HUDEP-2 (cell line): ENCODE results near the gene DPYSL4.

ENCODE experiments used
- DNase-seq, 76 experiments: peaks; one replicate each; lab custom pipeline; 2025; ENCODE audit not compliant: unreplicated experiment in 76 of 76; lab: John Stamatoyannopoulos, UW

DPYSL4 gene

GRCh38 chr10:132162590-132163277 lies 24.0 kb upstream of the DPYSL4 start:
- DNase-seq, result no peak

DNA sequence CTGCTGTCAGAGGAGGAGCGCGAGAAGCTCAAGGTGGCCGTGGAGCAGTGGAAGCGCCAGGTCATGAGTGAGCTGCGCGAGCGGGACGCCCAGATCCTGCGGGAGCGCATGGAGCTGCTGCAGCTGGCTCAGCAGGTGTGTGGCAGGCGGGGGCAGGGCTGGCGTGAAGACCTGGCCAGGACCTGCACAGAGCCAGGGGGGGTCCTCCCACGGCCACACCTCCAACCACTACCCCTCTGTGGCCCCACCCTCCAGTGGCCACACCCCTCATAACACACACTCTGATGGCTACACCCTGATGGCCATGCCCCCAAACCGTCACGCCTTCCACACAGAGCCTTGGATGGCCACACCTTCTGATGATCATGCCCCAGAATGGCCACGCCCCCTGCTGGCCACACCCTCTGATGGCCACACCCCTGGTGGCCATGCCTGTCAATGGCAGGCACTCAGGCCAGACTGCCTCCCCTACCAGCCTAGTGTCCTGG lies 23.4 kb upstream of the DPYSL4 start:
- peak in 42 of 76 experiments; percentile 1 to 59 (median 19) for DNase-seq

DNA sequence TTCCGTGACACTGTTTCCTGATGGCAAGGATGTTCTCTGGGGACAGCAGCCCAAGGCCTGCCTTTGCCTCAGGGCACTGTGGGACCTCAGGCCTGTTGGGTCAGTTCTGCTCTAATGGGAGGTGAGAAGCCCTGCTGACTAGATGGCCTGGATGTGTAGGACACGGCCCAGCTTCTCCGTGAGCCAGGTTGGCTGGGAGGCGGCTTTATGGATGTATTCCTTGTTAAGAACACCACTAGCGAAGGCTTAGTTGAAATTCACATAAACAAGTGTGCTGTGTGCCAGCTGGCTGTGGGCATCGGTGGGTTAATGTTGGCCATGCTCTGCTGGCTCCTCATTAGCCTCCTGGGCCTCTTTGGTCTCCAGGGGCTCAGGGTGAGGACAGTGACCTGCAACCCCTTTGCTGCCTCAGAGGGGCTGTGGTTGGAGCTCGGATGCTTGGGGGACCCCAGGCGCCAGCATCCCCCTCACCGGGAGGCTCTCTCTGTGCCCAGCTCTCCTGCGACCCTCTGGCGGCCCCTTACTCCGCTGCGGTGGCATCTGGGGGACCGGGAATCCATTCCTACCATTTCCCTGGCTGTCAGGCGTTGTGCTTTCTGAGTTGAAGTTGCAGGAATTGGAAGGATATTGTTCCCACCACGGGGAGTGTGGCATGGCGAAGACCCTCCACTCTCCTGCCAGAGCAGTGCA lies 22.8 kb upstream of the DPYSL4 start:
- no peak for DNase-seq

GRCh38 chr10:132164761-132165278 lies 21.9 kb upstream of the DPYSL4 start:
- no peak for DNase-seq

GRCh38 chr10:132165416-132165980 lies 21.2 kb upstream of the DPYSL4 start:
- DNase-seq, result no peak

GRCh38 chr10:132166216-132166950 lies 20.4 kb upstream of the DPYSL4 start:
- no peak for DNase-seq

- no peak for DNase-seq
These were observed 19.6 kb upstream of the DPYSL4 start for GRCh38 chr10:132167041-132167674.

GRCh38 chr10:132167976-132168375 lies 18.8 kb upstream of the DPYSL4 start:
- no peak for DNase-seq

DNA sequence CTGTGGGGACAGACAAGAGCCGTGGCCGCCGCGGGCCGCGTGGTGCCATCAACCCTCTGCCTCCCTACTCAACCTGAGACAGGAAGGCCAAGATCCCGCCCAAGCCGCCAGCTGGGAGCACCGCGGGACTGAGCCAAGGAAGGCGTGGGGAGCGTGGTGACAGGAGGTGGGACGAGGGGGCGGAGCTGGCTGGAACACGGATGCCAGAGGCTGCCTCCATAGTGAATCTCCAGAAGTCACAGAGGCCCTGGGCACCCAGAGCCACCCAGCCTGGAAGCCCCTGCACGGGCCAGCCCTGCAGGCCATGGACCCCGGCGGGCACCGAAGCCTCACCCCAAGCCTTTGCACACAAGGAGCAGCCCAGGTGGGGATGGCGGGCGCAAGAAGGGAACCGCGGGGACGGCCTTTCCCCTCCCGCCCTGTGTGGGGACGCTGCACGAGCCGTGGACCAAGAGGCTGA lies 18.1 kb upstream of the DPYSL4 start:
- no peak for DNase-seq

- DNase-seq, result no peak
These were observed 17.6 kb upstream of the DPYSL4 start for GRCh38 chr10:132169031-132169765.

DNA sequence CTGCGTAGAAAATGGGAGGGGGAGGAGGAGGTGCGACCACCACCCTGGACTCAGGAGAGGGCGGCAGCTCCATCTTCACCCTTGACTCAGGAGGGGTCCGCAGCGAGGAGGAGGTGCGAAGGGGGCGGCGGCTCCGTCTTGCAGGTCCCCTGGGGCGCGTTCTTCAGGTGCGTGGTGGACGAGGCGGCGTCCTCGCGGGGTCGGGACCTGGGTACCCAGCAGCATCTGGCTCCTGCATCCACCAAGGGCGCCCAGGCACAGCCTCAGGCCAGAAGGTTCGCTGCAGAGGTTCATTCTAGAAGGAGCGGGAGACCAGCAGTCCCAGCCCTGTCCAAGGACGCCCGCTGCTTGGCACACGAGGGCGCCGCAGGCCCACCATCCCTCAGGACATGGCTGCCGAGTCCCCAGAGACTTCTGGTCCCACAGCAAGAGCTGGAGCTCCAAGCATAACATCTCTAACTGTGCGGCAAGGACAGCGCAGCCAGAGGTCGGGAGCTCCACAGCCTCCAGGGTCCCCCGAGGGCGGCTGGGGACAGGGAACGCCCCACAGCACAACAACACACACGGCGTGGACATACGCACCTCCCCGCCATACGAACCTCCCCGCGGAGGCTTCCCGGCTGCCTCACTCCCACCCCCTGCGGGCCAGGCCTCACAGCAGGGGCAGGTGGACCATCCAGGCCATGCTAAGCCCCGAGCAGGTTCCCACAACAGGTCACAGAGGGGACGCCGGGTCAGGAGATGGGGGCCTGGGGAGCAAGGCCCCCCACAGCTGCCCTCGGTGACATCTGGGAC lies 16.8 kb upstream of the DPYSL4 start:
- DNase-seq, result no peak

GRCh38 chr10:132170561-132171361 lies 16.0 kb upstream of the DPYSL4 start:
- no peak for DNase-seq

- no peak for DNase-seq
These were observed 14.4 kb upstream of the DPYSL4 start for GRCh38 chr10:132172091-132173066.

DNA sequence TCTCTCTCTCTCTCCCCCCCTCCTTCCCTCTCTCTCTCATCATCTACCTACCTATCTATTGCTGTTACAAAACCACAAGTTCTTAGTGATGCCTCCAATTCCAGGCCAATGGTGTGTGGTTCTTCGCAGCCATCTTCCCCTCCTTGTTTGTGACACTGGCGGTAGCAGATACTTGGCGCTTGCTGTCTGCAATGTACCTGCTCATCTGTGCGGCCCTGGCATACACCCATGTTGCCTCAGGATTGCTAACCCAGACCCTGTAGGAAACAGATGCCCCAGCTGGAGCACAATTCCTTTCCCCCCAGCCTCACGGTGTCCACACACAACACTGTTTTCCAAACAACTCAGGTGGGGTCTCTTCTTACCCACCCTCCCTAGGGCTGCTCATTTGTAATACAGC lies 13.6 kb upstream of the DPYSL4 start:
- no peak for DNase-seq

DNA sequence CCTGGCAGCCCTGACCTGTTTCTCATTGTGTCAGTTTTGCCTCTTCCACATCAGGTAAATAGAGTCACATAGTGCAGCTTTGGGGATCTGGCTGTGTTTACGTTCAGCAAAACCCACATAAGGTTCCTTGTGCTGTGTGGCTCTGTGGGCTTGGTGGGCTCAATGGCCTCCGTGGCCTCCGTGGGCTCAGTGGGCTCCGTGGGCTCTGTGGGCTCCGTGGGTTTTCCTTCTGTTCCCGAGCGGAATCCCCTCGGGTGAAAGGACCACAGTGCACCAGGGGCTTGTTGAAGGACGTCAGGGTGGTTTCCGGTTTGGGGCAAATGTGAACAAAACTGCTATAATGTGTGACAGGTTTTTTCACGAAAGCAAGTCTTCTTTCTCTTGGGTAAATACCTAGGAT lies 12.5 kb upstream of the DPYSL4 start:
- DNase-seq, result no peak

GRCh38 chr10:132175408-132175807 lies 11.3 kb upstream of the DPYSL4 start:
- no peak for DNase-seq
